ENCODE results near the gene DDIT4.
A peak's percentile ranks its signal among the peaks of the same experiment; 100 is the strongest.

The DDIT4 gene

DNA sequence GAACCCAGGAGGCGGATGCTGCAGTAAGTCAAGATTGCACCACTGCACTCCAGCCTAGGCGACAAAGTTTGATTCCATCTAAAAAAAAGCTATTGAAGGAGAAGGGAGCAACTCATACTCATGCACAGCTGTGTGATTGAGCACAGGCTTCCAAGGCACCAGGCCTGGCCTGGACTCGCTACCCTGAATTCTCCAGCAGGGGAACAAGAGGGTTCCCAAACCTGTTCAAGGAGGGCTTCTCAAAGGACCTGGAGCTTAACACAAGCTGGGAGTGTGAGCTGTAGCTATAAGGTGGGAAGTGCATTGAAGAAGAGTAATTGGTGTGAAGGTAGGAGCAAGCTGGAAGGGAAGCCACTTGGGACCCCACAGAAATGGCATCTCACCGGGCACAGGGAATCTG lies 15.1 kb upstream of the DDIT4 start:
- no peak for DNase-seq (ENCODE audit: low read depth in 1 of 2, low spot score in 1 of 2)
- Histone ChIP-seq H3K27me3 (ENCODE audit: insufficient read depth, poor library complexity, severe bottlenecking) (no peaks in the 10 kb centered on the region), H3K27ac (replicated peaks) (no peak overlapping the region), H3K4me3 (replicated peaks; ENCODE audit: insufficient read depth, low read length) (no peak overlapping the region)
- TF ChIP-seq, protein P1, sequence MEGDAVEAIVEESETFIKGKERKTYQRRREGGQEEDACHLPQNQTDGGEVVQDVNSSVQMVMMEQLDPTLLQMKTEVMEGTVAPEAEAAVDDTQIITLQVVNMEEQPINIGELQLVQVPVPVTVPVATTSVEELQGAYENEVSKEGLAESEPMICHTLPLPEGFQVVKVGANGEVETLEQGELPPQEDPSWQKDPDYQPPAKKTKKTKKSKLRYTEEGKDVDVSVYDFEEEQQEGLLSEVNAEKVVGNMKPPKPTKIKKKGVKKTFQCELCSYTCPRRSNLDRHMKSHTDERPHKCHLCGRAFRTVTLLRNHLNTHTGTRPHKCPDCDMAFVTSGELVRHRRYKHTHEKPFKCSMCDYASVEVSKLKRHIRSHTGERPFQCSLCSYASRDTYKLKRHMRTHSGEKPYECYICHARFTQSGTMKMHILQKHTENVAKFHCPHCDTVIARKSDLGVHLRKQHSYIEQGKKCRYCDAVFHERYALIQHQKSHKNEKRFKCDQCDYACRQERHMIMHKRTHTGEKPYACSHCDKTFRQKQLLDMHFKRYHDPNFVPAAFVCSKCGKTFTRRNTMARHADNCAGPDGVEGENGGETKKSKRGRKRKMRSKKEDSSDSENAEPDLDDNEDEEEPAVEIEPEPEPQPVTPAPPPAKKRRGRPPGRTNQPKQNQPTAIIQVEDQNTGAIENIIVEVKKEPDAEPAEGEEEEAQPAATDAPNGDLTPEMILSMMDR (IDR thresholded peaks at IDR 0.05; ENCODE audit: insufficient read depth, low read length): no peak
- TF ChIP-seq GABPA (IDR thresholded peaks at IDR 0.05; ENCODE audit: low read depth): no peak
- no peak for TF ChIP-seq POLR2AphosphoS5 (IDR thresholded peaks at IDR 0.05; ENCODE audit: low read depth)
- TF ChIP-seq, protein P2, sequence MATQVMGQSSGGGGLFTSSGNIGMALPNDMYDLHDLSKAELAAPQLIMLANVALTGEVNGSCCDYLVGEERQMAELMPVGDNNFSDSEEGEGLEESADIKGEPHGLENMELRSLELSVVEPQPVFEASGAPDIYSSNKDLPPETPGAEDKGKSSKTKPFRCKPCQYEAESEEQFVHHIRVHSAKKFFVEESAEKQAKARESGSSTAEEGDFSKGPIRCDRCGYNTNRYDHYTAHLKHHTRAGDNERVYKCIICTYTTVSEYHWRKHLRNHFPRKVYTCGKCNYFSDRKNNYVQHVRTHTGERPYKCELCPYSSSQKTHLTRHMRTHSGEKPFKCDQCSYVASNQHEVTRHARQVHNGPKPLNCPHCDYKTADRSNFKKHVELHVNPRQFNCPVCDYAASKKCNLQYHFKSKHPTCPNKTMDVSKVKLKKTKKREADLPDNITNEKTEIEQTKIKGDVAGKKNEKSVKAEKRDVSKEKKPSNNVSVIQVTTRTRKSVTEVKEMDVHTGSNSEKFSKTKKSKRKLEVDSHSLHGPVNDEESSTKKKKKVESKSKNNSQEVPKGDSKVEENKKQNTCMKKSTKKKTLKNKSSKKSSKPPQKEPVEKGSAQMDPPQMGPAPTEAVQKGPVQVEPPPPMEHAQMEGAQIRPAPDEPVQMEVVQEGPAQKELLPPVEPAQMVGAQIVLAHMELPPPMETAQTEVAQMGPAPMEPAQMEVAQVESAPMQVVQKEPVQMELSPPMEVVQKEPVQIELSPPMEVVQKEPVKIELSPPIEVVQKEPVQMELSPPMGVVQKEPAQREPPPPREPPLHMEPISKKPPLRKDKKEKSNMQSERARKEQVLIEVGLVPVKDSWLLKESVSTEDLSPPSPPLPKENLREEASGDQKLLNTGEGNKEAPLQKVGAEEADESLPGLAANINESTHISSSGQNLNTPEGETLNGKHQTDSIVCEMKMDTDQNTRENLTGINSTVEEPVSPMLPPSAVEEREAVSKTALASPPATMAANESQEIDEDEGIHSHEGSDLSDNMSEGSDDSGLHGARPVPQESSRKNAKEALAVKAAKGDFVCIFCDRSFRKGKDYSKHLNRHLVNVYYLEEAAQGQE (IDR thresholded peaks at IDR 0.05; ENCODE audit: insufficient replicate concordance, low read depth): no peak
- no peak for TF ChIP-seq SPI1 (IDR thresholded peaks at IDR 0.05; ENCODE audit: borderline replicate concordance, low read depth)

DNA sequence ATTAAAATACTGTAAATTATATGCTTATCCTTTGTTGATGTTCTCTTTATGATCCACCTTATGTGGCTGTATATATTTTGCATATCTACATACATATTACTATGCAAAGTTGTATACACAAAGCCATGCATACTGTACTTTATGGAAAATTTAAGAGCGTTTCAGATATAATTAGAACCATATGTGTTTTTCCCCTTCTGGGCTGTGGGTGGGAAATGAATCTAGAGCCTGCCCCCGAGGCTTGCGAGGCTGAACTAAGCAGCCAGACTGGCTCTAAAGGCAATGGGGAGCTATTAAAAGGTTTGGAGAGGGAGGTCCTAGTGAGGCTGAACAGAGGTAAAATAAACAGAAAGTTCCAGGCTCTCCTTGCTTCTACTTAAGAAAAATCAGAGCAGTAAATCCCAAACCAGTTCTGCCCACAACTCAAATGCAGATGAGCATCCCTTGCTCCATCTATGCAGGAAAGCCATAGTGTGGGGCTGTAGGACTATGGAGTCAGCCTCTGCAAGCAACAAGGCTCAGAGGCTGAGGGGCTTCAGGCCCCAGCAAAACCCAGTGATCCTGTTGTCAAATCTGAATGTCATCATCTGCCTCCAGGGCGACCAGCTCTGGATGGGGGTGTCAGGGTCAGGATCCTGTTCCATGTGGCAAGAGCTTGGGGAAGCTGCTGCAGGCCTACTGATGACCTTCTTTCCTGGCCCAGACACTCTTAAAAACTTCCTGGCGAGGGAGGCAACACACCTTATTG lies 14.1 kb upstream of the DDIT4 start:
- H3K27ac ChIP-seq (replicated peaks): no peak overlapping the region
- H3K27me3 ChIP-seq (ENCODE audit: insufficient read depth, poor library complexity, severe bottlenecking): no peaks in the 10 kb centered on the region
- TF ChIP-seq POLR2AphosphoS5 (IDR thresholded peaks at IDR 0.05; ENCODE audit: low read depth) (no peak), SPI1 (IDR thresholded peaks at IDR 0.05; ENCODE audit: borderline replicate concordance, low read depth) (no peak), GABPA (IDR thresholded peaks at IDR 0.05; ENCODE audit: low read depth) (no peak)
- TF ChIP-seq, protein P2 (IDR thresholded peaks at IDR 0.05; ENCODE audit: insufficient replicate concordance, low read depth): no peak
- TF ChIP-seq, protein P1 (IDR thresholded peaks at IDR 0.05; ENCODE audit: insufficient read depth, low read length): no peak
- DNase-seq (ENCODE audit: low read depth in 1 of 2, low spot score in 1 of 2): no peak
- H3K4me3 ChIP-seq (replicated peaks; ENCODE audit: insufficient read depth, low read length): no peak overlapping the region

DNA sequence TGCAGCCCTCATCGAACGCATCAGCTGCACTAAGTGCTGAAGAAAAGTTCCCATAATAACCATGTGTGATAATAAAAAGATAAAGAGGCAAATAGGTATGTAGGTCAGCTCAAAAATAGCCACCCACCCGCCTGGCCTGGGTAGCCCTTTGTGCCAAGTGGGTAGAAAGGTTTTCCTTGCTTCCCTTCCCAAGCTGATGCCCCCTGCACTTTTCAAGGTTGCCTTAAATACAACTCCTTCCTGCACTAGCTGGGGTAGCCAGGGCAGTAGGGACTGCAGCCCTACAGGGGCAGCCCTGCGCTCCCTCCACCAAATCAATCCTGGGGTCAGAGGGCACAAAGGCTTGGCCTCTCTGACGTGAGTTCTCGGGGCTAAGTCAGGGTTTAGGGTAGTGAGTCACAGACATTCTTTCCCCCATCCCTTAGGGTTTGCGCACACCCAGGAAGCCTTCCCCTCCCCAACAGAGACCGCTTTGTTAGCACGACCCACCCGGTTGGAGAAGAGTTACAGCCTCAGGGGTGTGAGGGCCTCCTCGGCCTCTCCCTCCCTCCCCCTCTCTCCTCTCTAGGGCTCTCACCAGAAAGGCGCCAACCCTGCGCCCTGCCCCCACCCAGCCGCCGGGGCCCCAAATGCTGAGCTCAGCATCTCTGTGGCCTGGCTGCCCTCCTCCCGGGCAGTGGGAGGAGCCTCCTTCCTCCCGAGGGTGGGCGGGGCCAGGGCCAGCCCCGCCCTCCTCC lies 13.3 kb upstream of the DDIT4 start:
- TF ChIP-seq, protein P1 (IDR thresholded peaks at IDR 0.05; ENCODE audit: insufficient read depth, low read length): no peak
- TF ChIP-seq SPI1 (IDR thresholded peaks at IDR 0.05; ENCODE audit: borderline replicate concordance, low read depth) (no peak), POLR2AphosphoS5 (IDR thresholded peaks at IDR 0.05; ENCODE audit: low read depth) (no peak), GABPA (IDR thresholded peaks at IDR 0.05; ENCODE audit: low read depth) (no peak)
- TF ChIP-seq, protein P2 (IDR thresholded peaks at IDR 0.05; ENCODE audit: insufficient replicate concordance, low read depth): no peak
- peak overlapping the region; percentile 64 for H3K4me3 ChIP-seq (replicated peaks; ENCODE audit: insufficient read depth, low read length)
- H3K27me3 ChIP-seq (ENCODE audit: insufficient read depth, poor library complexity, severe bottlenecking): no peaks in the 10 kb centered on the region
- peak overlapping the region; percentile 25 for H3K27ac ChIP-seq (replicated peaks)
- peak; percentile 51 to 68 for DNase-seq (ENCODE audit: low read depth in 1 of 2, low spot score in 1 of 2)

Data from HL-60 (cell line).